ENCODE measurements around the gene RRP12.
"Not testable (repeated sequence)": the region's sequence is repeated elsewhere in the genome, so short reads cannot be mapped to it uniquely, and the experiment has no call there.

RRP12 gene, protein sequence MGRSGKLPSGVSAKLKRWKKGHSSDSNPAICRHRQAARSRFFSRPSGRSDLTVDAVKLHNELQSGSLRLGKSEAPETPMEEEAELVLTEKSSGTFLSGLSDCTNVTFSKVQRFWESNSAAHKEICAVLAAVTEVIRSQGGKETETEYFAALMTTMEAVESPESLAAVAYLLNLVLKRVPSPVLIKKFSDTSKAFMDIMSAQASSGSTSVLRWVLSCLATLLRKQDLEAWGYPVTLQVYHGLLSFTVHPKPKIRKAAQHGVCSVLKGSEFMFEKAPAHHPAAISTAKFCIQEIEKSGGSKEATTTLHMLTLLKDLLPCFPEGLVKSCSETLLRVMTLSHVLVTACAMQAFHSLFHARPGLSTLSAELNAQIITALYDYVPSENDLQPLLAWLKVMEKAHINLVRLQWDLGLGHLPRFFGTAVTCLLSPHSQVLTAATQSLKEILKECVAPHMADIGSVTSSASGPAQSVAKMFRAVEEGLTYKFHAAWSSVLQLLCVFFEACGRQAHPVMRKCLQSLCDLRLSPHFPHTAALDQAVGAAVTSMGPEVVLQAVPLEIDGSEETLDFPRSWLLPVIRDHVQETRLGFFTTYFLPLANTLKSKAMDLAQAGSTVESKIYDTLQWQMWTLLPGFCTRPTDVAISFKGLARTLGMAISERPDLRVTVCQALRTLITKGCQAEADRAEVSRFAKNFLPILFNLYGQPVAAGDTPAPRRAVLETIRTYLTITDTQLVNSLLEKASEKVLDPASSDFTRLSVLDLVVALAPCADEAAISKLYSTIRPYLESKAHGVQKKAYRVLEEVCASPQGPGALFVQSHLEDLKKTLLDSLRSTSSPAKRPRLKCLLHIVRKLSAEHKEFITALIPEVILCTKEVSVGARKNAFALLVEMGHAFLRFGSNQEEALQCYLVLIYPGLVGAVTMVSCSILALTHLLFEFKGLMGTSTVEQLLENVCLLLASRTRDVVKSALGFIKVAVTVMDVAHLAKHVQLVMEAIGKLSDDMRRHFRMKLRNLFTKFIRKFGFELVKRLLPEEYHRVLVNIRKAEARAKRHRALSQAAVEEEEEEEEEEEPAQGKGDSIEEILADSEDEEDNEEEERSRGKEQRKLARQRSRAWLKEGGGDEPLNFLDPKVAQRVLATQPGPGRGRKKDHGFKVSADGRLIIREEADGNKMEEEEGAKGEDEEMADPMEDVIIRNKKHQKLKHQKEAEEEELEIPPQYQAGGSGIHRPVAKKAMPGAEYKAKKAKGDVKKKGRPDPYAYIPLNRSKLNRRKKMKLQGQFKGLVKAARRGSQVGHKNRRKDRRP (N-terminal part only)

DNA sequence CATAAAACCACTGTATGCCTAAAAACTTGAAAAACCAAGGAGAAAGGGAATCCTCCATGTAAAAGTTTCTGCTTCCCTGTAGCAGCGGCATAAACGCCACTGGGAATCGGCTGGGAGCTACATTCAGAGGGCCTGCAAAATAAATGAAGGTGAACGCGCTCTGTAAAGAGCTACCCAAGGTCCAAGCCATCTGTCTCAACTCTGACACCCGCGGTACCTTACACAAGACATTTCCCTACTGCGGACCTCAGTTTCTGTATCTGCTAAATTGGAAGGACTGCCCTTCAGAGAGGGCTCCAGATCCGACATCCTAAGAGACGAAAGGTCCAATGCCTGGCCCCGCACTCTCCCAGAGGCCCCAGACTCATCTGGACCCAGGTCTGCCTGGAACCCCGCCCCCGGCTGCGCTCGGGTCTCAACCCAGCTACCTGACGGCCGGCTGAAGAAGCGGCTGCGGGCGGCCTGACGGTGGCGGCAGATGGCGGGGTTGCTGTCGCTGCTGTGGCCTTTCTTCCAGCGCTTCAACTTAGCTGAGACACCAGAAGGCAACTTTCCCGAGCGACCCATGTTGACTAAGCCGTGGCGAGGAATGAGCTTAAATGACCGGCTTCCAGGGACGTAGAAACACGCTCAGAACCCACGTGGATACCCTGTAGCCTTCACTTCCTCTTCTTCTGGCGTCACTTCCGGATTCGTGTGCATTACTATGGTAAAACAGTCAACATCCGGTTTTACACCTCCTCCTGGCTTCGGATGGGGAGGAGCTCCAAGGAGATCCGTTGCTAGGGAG lies at the start of gene RRP12:
Gene RRP12 (minus strand): TSS at position 676 of the 790 bp plus-strand sequence. CDS start 109 bp downstream, at position 567.
- peak; percentile 95 to 96 for DNase-seq

DNA sequence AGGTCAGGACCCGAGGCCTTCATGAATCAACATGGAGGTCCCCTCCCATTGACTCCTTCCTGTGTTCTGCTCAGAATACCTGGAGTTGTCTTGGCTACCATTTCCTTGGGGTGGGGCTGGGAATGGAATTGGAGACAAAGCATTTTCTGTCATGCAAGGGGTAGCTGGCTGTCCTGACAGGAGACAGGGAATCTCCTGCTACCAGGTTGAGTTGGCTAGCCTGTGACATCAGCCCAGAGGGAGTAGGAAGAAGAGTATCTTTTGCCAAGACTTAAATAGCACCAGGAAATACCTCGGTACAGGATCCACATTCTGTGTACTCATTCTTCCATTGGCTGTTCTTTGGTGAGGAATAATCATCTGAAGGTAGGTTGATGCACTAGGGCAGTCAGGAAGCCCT lies 49.7 kb upstream of the RRP12 start:
- no peak for DNase-seq

DNA sequence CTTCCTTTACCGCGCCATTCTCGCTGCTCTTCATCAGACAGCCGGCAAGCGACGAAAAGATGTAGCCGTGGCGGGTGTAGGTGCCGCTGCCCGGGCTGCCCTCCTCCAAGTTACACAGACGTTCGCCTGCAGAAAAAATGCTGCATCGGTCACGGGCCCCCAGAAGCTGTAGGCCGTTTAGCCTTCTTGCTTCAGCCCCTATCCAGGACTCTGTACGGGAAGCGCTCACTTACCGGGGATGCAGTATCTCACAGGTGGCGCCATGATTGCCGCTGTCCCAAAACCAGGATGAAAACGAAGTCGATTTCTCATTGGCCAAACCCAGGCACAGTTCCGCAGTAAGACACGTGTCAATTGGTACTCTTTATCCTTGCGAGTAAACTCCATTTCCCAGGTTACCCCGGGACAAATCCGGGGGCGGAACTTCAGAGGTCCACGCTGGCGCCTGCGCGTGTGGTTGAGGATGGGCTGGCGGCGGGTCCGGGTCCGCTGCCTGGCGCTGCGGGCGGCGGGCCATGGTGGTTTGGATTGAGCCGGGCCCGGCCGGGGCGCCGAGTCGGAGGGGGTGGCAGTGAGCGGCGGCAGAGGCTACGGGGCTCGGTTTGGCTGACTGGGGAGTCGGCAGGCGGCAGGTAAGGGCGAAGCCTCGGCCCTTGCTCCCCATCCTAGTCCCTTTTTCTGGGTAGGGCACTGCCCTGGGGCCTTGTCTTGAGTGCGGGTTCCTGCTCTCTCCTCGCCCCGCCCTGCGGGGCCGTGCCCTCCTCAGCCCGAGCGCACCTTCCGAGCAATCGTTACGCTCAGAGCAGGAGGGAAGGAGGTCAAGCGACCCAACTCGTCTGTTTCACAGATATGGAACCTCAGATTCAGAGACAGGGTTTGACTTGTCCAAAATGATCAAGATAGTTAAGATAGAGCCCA lies 44.8 kb upstream of the RRP12 start, which contains the start of the genes EXOSC1 and ZDHHC16:
Gene EXOSC1 (minus strand): TSS at position 285 of the 918 bp plus-strand sequence. CDS start 21 bp downstream, at position 264.
Gene ZDHHC16 (plus strand): TSS at position 454 of the 918 bp plus-strand sequence. CDS start 5,501 bp downstream, outside the sequence.
- DNase-seq: peak; percentile 89 to 93

DNA sequence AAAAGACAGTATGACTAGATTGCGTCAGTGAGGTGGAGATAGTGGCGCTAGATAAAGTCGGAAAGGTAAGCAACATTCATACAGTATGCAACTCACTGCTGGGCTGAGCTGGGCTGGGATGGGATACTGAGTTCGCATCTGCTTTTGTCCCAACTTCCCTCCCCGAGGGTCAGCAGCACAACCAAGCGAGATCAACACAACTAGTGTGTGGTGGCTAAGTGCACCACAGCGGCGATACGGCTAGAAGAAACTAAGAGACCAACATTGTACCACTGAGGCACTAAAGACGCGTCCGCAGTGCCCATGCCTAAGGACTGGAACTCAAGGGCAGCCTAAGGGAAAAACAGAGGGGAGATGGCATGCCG lies 44.2 kb upstream of the RRP12 start:
- DNase-seq: no peak

DNA sequence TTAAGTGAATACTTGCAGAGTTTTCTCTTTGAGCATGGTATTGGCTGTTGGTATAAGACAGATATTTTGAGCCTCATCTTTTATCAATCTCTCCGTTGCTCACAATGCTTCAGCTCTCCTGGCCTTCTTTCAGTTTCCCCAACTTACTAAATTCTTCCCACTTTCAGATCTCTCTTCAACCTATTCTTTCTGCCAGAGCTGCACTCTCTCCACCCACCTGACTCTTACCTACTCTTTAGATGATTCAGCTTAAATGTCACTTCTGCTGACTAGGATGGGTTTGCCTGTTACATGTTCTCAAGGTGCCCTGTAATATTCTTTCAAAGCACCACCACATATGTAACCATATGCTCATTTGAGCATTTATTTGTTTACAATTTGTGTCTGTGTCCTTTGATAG lies 43.1 kb upstream of the RRP12 start:
- DNase-seq: no peak

DNA sequence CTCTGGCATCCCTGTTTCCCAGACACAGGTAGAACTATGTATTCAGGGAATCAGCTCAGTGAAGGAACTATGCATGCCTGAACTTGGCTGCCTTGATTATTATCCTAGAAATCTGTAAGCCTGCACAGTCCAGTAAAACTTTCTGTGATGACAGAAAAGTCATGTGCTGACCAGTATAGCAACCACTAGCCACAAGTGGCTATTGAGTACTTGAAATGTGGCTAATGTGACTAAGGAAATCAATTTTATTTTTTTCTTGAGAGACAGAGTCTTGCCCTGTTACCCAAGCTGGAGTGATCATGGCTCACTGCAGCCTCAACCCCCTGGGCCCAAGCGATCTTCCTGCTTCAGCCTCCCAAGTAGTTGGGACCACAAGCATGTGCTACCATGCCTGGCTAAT lies 41.1 kb upstream of the RRP12 start:
- DNase-seq: no peak

DNA sequence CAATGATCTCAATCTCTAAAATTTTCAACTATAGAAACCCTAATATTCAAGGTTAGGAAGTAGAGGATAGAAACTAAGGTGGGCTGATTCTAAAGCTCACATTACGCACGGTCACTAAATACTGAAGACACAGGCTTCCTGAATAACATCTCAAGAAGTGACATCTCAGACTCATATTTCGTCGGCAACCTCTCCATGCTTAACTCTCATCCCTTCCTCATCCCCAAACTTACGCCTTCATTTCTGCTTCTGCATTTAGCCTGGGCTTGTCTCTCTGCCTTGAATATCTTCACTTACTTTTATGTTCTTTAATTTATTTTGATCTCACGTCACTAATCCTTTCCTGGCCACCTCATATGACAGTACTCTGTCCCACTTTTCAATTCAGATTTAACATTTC lies 34.1 kb upstream of the RRP12 start:
- no peak for DNase-seq

DNA sequence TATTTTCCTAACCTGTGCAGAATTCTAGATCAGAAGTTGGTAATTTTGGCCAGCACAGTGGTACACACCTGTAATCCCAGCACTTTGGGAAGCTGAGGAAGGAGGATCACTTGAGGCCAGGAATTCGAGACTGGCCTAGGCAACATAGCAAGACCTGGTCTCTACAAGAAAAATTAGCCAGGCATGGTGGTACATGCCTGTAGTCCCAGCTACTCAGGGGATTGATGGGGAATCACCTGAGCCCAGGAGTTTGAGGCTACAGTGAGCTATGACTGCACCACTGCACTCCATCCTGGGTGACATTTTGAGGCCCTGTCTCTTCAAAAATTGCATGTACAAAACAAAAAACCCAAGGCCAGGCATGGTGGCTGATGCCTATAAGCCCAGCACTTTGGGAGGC lies 33.4 kb upstream of the RRP12 start:
- DNase-seq: no peak

DNA sequence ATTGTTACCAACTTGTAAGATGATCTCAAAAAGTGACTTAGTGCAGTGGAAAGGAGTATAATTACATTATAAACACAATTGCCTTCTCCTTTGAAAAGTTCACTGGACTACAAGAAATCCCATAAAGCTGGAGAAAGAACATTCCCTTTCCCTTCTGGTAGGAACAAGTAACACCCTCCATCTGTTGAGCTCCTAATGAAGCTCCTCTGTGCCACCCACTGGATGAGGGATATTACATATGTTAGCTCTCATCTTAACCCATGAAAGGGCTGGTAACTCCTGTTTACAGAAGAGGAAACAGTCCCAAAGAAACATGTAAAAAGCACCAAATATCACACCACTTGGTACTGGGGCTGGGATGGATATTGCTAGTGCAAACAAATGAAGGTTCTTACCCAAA lies 32.9 kb upstream of the RRP12 start:
- DNase-seq: no peak

DNA sequence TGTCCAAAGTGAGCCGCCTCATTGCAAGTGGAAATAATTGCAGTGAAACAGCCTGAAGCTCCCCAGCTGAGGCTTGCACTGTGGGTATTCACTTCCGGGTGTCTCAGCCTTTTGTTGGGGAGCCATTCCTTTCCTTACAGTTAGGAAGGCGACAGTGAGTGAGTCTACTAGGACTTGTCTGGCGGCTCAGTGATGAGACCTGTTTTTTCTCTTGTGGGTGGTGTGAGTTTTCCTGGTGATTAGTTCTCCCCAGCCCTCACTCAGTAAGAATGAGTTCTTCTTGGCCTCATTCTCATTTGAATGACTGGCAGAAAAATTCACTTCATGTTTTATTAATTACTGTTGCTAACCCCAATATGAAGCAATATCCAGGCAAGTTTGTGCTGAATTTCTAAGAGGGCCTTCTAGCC lies 27.4 kb upstream of the RRP12 start:
- DNase-seq: peak; percentile 25 to 47

DNA sequence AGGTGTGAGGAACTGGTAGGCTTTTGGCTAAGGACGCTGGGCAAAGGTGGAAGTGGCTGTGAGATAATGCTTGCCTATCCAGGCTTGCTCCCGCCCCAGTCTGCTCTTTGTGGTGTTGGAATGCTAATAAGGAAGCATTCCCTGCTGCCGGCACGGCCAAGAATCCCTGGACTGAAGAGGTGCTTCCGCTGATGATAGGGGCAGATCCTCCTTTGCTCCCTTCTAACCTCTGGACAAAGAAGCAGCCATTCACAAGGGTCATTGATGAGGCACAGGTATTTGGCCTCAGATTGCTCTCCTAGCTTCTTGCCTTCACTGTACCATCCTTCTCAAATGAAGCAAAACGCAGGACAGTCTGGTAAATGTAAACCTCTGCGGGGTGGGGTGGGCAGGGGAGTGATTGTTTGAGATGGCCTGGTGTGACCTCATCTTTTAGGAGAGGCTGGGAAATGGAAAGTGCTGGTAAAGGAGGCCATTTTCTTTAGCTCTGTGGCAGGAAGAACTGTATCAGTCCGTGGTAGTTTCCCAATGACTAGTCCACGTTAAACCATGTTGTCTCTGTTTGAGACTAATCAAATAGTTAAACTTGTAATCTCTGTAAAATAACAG lies 26.5 kb upstream of the RRP12 start:
- DNase-seq: peak in 1 of 2 donors; percentile 51

DNA sequence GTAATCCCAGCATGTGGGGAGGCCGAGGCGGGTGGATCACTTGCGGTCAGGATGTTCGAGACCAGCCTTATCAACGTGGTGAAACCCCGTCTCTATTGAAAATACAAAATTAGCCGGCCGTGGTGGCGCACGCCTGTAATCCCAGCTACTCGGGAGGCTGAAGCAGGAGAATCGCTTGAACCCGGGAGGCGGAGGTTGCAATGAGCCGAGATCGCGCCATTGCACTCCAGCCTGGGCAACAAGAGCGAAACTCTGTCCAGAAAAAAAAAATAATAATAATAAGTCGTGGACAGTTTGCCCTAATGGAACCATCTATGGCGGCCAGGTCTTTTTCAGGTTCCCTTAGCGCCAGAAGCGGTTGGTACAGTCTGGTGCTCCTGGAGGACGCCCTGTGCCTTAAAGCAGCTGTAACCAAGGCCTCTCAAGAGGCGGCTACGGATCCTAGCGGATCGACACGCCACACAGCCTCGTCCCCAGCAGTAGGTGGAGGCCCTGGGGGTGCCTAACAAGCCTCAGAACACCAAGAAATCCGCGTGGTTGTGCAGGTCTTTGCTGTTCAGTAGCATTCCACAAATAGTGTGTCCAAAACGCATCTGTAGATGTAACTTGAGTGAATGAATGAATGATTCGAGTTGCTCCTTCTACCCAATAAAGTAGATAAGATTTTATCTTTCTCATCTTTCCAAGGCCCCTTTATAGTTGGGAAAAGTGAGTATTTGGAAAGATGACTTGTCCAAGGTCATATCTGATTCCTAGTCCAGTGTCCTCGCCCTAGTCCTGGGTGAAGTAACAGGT lies 25.8 kb upstream of the RRP12 start:
- DNase-seq: no peak

DNA sequence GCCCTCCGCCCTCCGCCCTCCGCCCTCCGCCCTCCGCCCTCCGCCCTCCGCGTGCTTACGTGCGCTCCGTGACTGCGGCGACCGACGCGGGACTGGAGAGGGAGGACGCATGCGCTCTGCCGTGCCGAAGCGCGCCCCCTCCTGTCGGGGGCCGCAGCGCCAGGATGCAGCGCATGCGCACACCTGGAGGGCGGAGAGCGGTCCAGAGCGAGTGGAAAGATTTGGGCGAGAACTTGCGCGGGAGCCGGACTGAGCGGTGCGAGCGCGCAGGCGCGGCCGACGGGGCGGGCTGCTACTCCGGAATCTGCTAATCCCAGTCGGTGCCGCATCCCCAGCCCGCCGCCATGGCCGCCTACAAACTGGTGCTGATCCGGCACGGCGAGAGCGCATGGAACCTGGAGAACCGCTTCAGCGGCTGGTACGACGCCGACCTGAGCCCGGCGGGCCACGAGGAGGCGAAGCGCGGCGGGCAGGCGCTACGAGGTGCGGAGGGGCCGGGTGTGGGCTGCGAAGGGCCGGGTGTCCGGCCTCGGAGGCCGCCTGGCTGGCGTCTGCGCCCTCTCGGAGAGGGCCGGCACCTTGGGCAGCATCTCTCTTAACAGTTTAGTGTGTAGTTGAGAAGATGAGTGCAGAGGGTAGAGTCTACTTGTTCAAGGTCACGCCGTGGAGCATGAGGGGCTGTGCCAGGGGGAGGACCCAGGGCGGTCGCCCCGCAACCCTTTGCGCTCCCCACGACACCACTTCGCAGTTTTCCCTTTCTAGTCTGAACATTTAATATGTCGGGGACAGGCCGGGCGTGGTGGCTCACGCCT lies 25.0 kb upstream of the RRP12 start, which contains the start of gene PGAM1:
Gene PGAM1 (plus strand): TSS at position 228 of the 812 bp plus-strand sequence. CDS start 117 bp downstream, at position 345.
- DNase-seq: peak; percentile 97

DNA sequence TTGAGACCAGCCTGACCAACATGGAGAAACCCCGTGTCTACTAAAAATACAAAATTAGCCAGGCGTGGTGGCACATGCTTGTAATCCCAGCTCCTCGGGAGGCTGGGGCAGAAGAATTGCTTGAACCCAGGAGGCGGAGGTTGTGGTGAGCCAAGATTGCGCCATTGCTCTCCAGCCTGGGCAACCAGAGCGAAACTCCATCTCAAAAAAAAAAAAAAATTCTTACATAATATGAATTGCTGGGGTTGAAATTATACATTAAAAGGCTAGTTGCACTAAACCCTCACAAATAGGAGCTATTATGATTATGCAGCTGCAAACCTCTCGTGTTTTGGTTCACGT lies 22.6 kb upstream of the RRP12 start:
- DNase-seq: not testable (repeated sequence)

DNA sequence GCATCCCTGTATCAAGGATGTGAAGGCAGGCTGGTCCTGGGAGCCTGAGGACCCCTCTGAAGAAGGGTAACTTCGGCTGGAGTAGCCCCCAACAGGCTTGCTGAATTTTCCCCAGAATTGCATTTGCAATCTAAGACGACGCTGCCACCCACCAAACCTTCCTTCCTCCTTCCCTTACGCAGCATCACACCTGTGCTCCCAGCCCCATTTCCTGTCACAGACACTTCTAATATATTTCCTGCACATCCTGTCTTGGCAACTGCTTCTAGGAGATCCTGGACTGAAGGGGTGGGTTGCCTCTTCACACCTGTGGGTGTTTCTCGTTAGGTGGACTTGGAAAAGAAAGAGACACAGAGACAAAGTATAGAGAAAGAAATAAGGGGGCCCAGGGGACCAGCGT lies 15.4 kb upstream of the RRP12 start:
- no peak for DNase-seq

DNA sequence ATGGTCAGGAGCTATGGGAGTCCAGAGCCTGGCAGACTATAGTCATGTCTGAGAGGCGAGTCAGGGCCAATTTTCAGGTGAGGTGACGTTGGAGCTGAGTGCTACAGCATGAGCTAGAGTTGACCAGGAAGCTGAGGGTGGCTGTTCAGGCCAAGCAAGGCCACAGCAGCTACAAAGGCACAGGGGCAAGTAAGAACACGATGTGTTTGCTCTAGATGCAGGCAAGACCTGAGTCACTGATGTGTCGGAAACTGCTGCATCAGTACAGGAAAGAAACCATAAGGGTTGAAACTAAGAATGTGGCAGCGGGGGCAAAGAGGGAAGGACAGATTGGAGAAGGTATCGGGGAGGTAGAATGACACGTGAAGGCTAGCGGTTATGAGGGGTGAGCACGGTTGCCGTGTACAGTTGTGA lies 11.8 kb upstream of the RRP12 start:
- DNase-seq: no peak

DNA sequence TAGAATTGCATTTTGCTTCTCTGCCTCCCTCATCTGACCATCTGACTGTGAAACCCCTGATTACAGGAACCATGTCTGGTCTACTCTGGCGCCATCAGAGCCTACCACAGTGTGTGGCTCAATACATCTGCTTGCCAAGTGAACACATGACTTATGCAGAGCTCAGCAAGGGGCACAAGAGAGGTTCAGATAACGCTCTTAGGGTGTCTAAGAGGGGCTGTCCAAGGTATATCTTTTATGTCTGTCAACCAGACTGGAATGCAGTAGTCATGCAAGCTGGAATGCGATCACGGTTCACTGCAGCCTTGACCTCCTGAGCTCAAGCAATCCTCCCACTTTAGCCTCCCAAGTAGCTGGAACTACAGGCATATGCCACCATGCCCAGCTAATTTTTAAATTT lies 10.3 kb upstream of the RRP12 start:
- DNase-seq: no peak

DNA sequence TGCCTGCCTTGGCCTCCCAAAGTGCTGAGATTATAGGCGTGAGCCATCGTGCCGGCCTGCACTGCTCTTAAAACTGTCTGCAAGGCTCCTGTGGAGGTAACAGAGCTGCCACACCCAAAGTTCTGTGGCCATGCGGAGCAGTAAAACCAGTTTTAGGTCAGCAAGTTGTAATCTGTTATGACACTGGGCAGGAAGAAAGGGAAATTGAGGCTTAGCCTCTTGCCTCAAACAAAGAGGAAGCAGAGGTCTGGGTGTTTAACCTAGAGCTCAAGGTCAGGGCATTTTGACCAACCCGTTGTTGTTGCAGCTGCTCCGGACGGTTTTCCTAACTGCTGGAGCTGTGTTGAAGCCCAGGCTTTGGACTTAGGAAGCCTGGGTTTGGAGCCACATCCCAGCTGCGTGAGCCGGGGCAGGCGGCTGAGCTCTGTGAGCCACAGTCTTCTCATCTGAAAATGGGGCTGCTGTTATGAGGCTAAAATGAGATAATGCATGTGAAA lies 7.4 kb upstream of the RRP12 start:
- no peak for DNase-seq

DNA sequence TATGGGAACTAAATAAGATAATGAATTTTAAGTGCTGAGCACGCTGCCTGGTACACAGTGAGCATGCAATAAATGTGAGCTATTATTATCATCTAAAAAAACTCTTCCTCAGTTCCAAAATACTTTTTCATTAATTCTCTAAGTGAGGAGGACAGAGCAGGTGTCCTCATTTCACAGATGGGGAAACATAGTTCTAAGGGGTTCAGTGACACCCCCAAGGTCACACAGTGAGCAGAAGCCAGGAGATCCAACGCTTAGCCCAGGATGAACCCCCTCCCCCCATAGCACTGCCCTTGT lies 6.8 kb upstream of the RRP12 start:
- DNase-seq: no peak
